ENCODE measurements around the gene KIAA1328. TPM values are rescaled to one million over a fixed set of nuclear protein-coding genes. Genes with fewer than 3 reads are reported as not detected.

The KIAA1328 gene
- total and polyA plus RNA-seq, 2 experiments from 2014 or later, result 3.8 to 11.5 TPM

- H3K9me3 ChIP-seq (ENCODE audit: low read depth), result no peaks in the 10 kb centered on the region
- no peak overlapping the region for H3K4me3 ChIP-seq
- no peak for TF ChIP-seq CTCF (IDR thresholded peaks at IDR 0.05; ENCODE audit: low read depth, low read length)
- no peak overlapping the region for H3K27ac ChIP-seq
- H3K4me1 ChIP-seq (ENCODE audit: low read depth), result no peaks in the 10 kb centered on the region
- no peak for DNase-seq (ENCODE audit: low read depth in 1 of 2, low spot score in 1 of 2)
- H3K36me3 ChIP-seq, result no peaks in the 10 kb centered on the region
- no peaks in the 10 kb centered on the region for H3K27me3 ChIP-seq
Observed at GRCh38 chr18:37274309-37275236, 445.6 kb downstream of the KIAA1328 start.

GRCh38 chr18:37275237-37275741 lies 446.4 kb downstream of the KIAA1328 start:
- DNase-seq (ENCODE audit: low read depth in 1 of 2, low spot score in 1 of 2), result no peak
- peaks cover 4% of the 10 kb centered on the region for H3K27me3 ChIP-seq
- H3K9me3 ChIP-seq (ENCODE audit: low read depth), result no peaks in the 10 kb centered on the region
- no peak overlapping the region for H3K4me3 ChIP-seq
- no peak overlapping the region for H3K27ac ChIP-seq
- TF ChIP-seq CTCF (IDR thresholded peaks at IDR 0.05; ENCODE audit: low read depth, low read length), result no peak
- no peaks in the 10 kb centered on the region for H3K4me1 ChIP-seq (ENCODE audit: low read depth)
- H3K36me3 ChIP-seq, result no peaks in the 10 kb centered on the region

- peaks cover 6% of the 10 kb centered on the region for H3K27me3 ChIP-seq
- no peak for TF ChIP-seq CTCF (IDR thresholded peaks at IDR 0.05; ENCODE audit: low read depth, low read length)
- H3K4me1 ChIP-seq (ENCODE audit: low read depth), result no peaks in the 10 kb centered on the region
- no peaks in the 10 kb centered on the region for H3K9me3 ChIP-seq (ENCODE audit: low read depth)
- no peak overlapping the region for H3K27ac ChIP-seq
- no peak overlapping the region for H3K4me3 ChIP-seq
- DNase-seq (ENCODE audit: low read depth in 1 of 2, low spot score in 1 of 2), result no peak
- H3K36me3 ChIP-seq, result no peaks in the 10 kb centered on the region
Observed at GRCh38 chr18:37276111-37276890, 447.4 kb downstream of the KIAA1328 start.

GRCh38 chr18:37277804-37278203 lies 448.9 kb downstream of the KIAA1328 start:
- Histone ChIP-seq H3K36me3 (no peaks in the 10 kb centered on the region), H3K4me1 (ENCODE audit: low read depth) (no peaks in the 10 kb centered on the region), H3K4me3 (no peak overlapping the region), H3K27ac (no peak overlapping the region), H3K9me3 (ENCODE audit: low read depth) (no peaks in the 10 kb centered on the region), H3K27me3 (peaks cover 6% of the 10 kb centered on the region)
- no peak for TF ChIP-seq CTCF (IDR thresholded peaks at IDR 0.05; ENCODE audit: low read depth, low read length)
- DNase-seq (ENCODE audit: low read depth in 1 of 2, low spot score in 1 of 2), result no peak

Other genes with a start within 250 kb of the KIAA1328 start
- 117 and 185 TPM in 2 replicates for gene TPGS2, start 125 bp upstream of the KIAA1328 start, total RNA-seq
- 161 and 233 TPM in 2 replicates for gene TPGS2, start 125 bp upstream of the KIAA1328 start, polyA plus RNA-seq